Endothelial cell of umbilical vein (primary cell): ENCODE measurements around the gene DLEC1. TPM values are rescaled to one million over a fixed set of nuclear protein-coding genes. Genes with fewer than 3 reads are reported as not detected.

Experiments
- BruUV-seq: library from RNA; stranded (reverse); fragments of 400-500 nt; replicated peaks from 2 replicates; lab custom pipeline; 2021; lab: Mats Ljungman, UMichigan
- CTCF ChIA-PET: fragments of 300-600, 350-600 bp; sonication (Branson Sonifier 250); formaldehyde crosslinking; loops from one replicate; lab custom pipeline; 2021; ENCODE audit warnings: antibody characterized with exemption, inconsistent platforms; lab: Charles Lee
- POLR2A ChIA-PET: fragments of 300-600, 350-600 bp; sonication (Branson Sonifier 250); formaldehyde crosslinking; loops from one replicate; lab custom pipeline; 2021; ENCODE audit warnings: antibody characterized with exemption, inconsistent platforms; lab: Charles Lee
- DNase-seq: peaks from one replicate; pipeline ENCODE4 v3.0.0-alpha.2; 2011; ENCODE audit warnings: low read depth, low spot score
- FAIRE-seq: peaks from 2 replicates; lab custom pipeline; 2011; peaks lifted over from hg19 to GRCh38; lab: Jason Lieb, UNC
- H2AFZ ChIP-seq: 2 replicates; pipeline ENCODE4 v1.6.0; 2012; ENCODE audit warnings: low read depth, low read length, control low read depth, inconsistent platforms
- H3K27ac ChIP-seq: 2 replicates; pipeline ENCODE4 v1.5.1; 2011; ENCODE audit warnings: low read depth, mild to moderate bottlenecking, control low read depth, low read length, moderate library complexity; ENCODE audit not compliant: insufficient read depth
- H3K27me3 ChIP-seq, 2 experiments: 2 replicates each; pipeline versions ENCODE4 v1.6.0 to v1.6.1; 2011; ENCODE audit warnings: low read length in 2 of 2, mixed read lengths in 1 of 2; ENCODE audit not compliant: control insufficient read depth in 2 of 2, insufficient read depth in 2 of 2
- H3K36me3 ChIP-seq, 2 experiments: 2 replicates in 1 of 2; 3 replicates in 1 of 2; pipeline ENCODE4 v1.5.1; 2011; ENCODE audit warnings: low read length in 2 of 2, mild to moderate bottlenecking in 1 of 2, moderate library complexity in 1 of 2; ENCODE audit not compliant: control insufficient read depth in 2 of 2, insufficient read depth in 2 of 2; ENCODE audit errors: extremely low read depth in 1 of 2
- H3K4me1 ChIP-seq: 3 replicates; pipeline ENCODE4 v1.5.1; 2011; ENCODE audit warnings: mild to moderate bottlenecking, low read length; ENCODE audit not compliant: control insufficient read depth, insufficient read depth; ENCODE audit errors: extremely low read depth
- H3K4me2 ChIP-seq: 2 replicates; pipeline ENCODE4 v1.6.1; 2011; ENCODE audit warnings: low read length, control low read depth, mixed read lengths; ENCODE audit not compliant: insufficient read depth
- H3K4me3 ChIP-seq, 3 experiments: fragments of 200-600 bp in 1 of 3; sonication (generic), shearing (Covaris generic) in 1 of 3; replicated peaks in 1 of 3; 2 replicates each; pipeline ENCODE4 v1.5.1; 2011 to 2016; ENCODE audit warnings: control low read depth in 3 of 3, low read length in 3 of 3, mild to moderate bottlenecking in 2 of 3, inconsistent platforms in 1 of 3, low read depth in 1 of 3, moderate library complexity in 1 of 3; ENCODE audit not compliant: insufficient read depth in 1 of 3
- H3K79me2 ChIP-seq: 2 replicates; pipeline ENCODE4 v1.6.0; 2012; ENCODE audit warnings: low read length, inconsistent platforms; ENCODE audit not compliant: control insufficient read depth, insufficient read depth
- H3K9ac ChIP-seq: replicated peaks from 2 replicates; pipeline ENCODE3; 2011; ENCODE audit warnings: low read length, control low read depth; ENCODE audit not compliant: insufficient read depth; ENCODE audit errors: extremely low read depth
- H3K9me1 ChIP-seq: replicated peaks from 3 replicates; pipeline ENCODE4 v1.6.0; 2011; ENCODE audit warnings: mild to moderate bottlenecking, low read length; ENCODE audit not compliant: control insufficient read depth, insufficient read depth; ENCODE audit errors: extremely low read depth
- H3K9me3 ChIP-seq: replicated peaks from 2 replicates; pipeline ENCODE4 v1.5.1; 2012; ENCODE audit warnings: low read length, inconsistent platforms; ENCODE audit not compliant: control insufficient read depth, insufficient read depth
- H4K20me1 ChIP-seq: replicated peaks from 2 replicates; pipeline ENCODE3; 2011; ENCODE audit warnings: mild to moderate bottlenecking, low read length; ENCODE audit not compliant: control insufficient read depth, insufficient read depth; ENCODE audit errors: extremely low read depth
- CTCF ChIP-seq, 2 donors: IDR thresholded peaks; 1 replicate in 1 of 2; 2 replicates in 1 of 2; pipeline ENCODE4 v1.5.1; 2011; ENCODE audit warnings: low read length in 2 of 2, mild to moderate bottlenecking in 2 of 2, moderate library complexity in 2 of 2, control low read depth in 1 of 2, inconsistent platforms in 1 of 2, low read depth in 1 of 2; ENCODE audit not compliant: insufficient read depth in 1 of 2; ENCODE audit errors: extremely low read depth in 1 of 2
- EZH2 ChIP-seq: IDR thresholded peaks from 2 replicates; pipeline ENCODE4 v1.6.1; 2012; ENCODE audit warnings: borderline replicate concordance, low read depth, mild to moderate bottlenecking, moderate library complexity, low read length, inconsistent platforms; ENCODE audit not compliant: severe bottlenecking
- FOS ChIP-seq: IDR thresholded peaks from 2 replicates; pipeline ENCODE4 v1.6.1; 2011; ENCODE audit warnings: mild to moderate bottlenecking, low read length, moderate library complexity, borderline replicate concordance; ENCODE audit not compliant: insufficient read depth
- GATA2 ChIP-seq: IDR thresholded peaks from 2 replicates; pipeline ENCODE4 v1.7.0; 2011; ENCODE audit warnings: low read depth, mild to moderate bottlenecking, moderate library complexity, mixed read lengths, low read length; ENCODE audit not compliant: insufficient read length, insufficient read depth
- JUN ChIP-seq: IDR thresholded peaks from 2 replicates; pipeline ENCODE4 v1.6.1; 2011; ENCODE audit warnings: borderline replicate concordance, low read depth; ENCODE audit not compliant: insufficient read length, insufficient read depth
- MAX ChIP-seq: IDR thresholded peaks from 2 replicates; pipeline ENCODE4 v1.6.1; 2011; ENCODE audit not compliant: insufficient read depth, insufficient read length
- MYC ChIP-seq: IDR thresholded peaks from one replicate; pipeline ENCODE4 v1.6.1; 2011; ENCODE audit warnings: mild to moderate bottlenecking, low read depth, low read length
- POLR2A ChIP-seq: IDR thresholded peaks from 2 replicates; pipeline ENCODE4 v1.6.1; 2012; ENCODE audit warnings: low read depth, mild to moderate bottlenecking, control low read depth, low read length
- POLR2AphosphoS5 ChIP-seq: IDR thresholded peaks from 2 replicates; pipeline ENCODE4 v1.6.1; 2012; ENCODE audit warnings: low read depth, mild to moderate bottlenecking, control low read depth, low read length, moderate library complexity; ENCODE audit not compliant: insufficient read depth
- dilution Hi-C: fragments of 300-500 bp; cut with MboI; formaldehyde crosslinking; loops from one replicate; pipeline ENCODE4 v1.15.0; 2019; ENCODE audit warnings: low sequenced_read_pairs; ENCODE audit not compliant: extremely low pct_ligation_motif_present
- intact Hi-C: fragments of 100-400 bp; cut with micrococcal nuclease; formaldehyde crosslinking; loops from one replicate; pipeline ENCODE4 v1.10.0; 2022
- polyA plus RNA-seq, 4 experiments: library from polyadenylated mRNA; depleted of rRNA in 3 of 4; stranded (reverse) in 3 of 4; unstranded in 1 of 4; fragments of >200 nt; gene quantifications; 2 replicates each; pipeline versions ENCODE4 v1.2.1 to v1.2.3, GENCODE V29; 2011 to 2012; ENCODE audit warnings: missing spikeins in 1 of 4
- total RNA-seq: library from RNA; stranded (reverse); gene quantifications from 2 replicates; pipeline ENCODE4 v1.2.3, GENCODE V29; 2021

Gene DLEC1
- total and polyA plus RNA-seq, 2 donors (not counting 3 experiments of a cell fraction or from before 2014, with no cell fraction given), result not detected

- Histone ChIP-seq H3K36me3 (no peaks in the 10 kb centered on the region), H3K9me1 (no peaks in the 10 kb centered on the region), H3K27me3 (peaks cover 5 to 17% of the 10 kb centered on the region in 2 experiments), H3K27ac (no peak overlapping the region), H3K9me3 (no peaks in the 10 kb centered on the region), H2AFZ (no peak overlapping the region), H4K20me1 (no peaks in the 10 kb centered on the region), H3K79me2 (no peaks in the 10 kb centered on the region), H3K4me1 (no peaks in the 10 kb centered on the region), H3K9ac (no peak overlapping the region), H3K4me3 (no peak overlapping the region), H3K4me2 (no peak overlapping the region)
- ChIA-PET CTCF (no interaction called here), POLR2A (no interaction called here)
- DNase-seq (no peak), FAIRE-seq (no peak)
- intact Hi-C loops, result no loop called here
- BruUV-seq, result no TSS peak
- TF ChIP-seq MYC, result no peak
- no peak for TF ChIP-seq FOS
- no peak for TF ChIP-seq CTCF (IDR thresholded peaks at IDR 0.05; ENCODE audit: extremely low read depth in 1 of 2, insufficient read depth in 1 of 2, low read depth in 1 of 2, low read length in 2 of 2)
- no peak for TF ChIP-seq JUN
- no peak for TF ChIP-seq EZH2
- no peak for TF ChIP-seq POLR2A
- no peak for TF ChIP-seq MAX
- TF ChIP-seq POLR2AphosphoS5, result no peak
- TF ChIP-seq GATA2, result no peak
- dilution Hi-C loops, result no loop called here
Observed at GRCh38 chr3:38046821-38047220, 7.8 kb downstream of the DLEC1 start.
